DMS53 treated with DMSO at 0.1 percent for 48 hours (cell line): ENCODE results near the gene FAM72C.
"Not testable (repeated sequence)": the region's sequence is repeated elsewhere in the genome, so short reads cannot be mapped to it uniquely, and the experiment has no call there.

Experiments
- DNase-seq: peaks from one replicate; lab custom pipeline; 2025; ENCODE audit not compliant: unreplicated experiment; lab: John Stamatoyannopoulos, UW

Gene FAM72C

GRCh38 chr1:143913705-143914104 is 58.1 kb downstream of the FAM72C start:
- DNase-seq = not testable (repeated sequence)
